Measurements from ENCODE around the gene PTPDC1. TPM values are rescaled to one million over a fixed set of nuclear protein-coding genes. Genes with fewer than 3 reads are reported as not detected.

PTPDC1 gene
- total and polyA plus RNA-seq, 2 of the 8 experiments (the other 6 are each of a cell fraction or from before 2014, with no cell fraction given) = 4.1 to 7.3 TPM

DNA sequence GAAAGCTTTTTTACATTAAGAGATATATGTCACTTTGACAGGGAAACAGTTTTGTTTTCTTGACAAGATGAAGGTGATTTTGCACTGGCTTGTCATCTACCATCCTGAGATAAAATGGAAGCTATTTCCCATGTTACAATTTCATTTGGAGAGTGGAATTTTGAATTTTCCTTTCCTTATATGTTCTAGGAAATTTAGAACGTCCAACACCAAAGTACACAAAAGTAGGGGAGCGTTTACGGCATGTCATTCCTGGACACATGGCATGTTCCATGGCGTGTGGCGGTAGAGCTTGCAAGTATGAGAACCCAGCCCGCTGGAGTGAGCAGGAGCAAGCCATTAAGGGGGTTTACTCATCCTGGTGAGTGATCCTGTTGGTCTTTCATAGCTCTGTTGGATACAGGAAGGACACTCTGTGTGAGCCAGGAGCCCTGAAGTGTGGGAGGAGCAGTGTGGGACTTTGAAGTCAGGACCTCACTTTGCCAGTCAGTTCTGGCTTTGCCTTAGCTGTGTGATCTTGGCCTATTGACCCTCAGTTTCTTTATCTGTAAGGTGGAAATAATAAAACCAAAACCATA lies 887 bp downstream of the PTPDC1 start:
- TF ChIP-seq BRCA1 (IDR thresholded peaks at IDR 0.05; ENCODE audit: low read depth, low read length) = no peak
- Histone ChIP-seq H3K23me2 (ENCODE audit: low read depth, low read length) (no peaks in the 10 kb centered on the region), H4K20me1 (replicated peaks in 1 of 2; ENCODE audit: control insufficient read depth in 1 of 2, insufficient read depth in 2 of 2, low read length in 2 of 2) (no peaks in the 10 kb centered on the region), H3K14ac (ENCODE audit: insufficient read length) (no peak overlapping the region), H3K4ac (replicated peaks; ENCODE audit: insufficient read length, low read depth, low read length) (no peak overlapping the region), H2AFZ (ENCODE audit: low read length) (no peak overlapping the region), H4K8ac (ENCODE audit: extremely low read depth, insufficient read depth, low read length) (no peak overlapping the region), H3K4me3 (ENCODE audit: extremely low read depth in 1 of 4, insufficient read depth in 2 of 4, low read depth in 3 of 4, low read length in 4 of 4) (peak overlapping the region in 1 of 4 experiments; percentile 48; a peak in 1 of 8 replicates), H3K27me3 (replicated peaks in 1 of 4; ENCODE audit: control insufficient read depth in 3 of 4, extremely low read depth in 1 of 4, insufficient read depth in 3 of 4, low read length in 3 of 4) (no peaks in the 10 kb centered on the region), H3K56ac (replicated peaks; ENCODE audit: insufficient read length, low read depth, low read length) (no peak overlapping the region), H3K4me2 (ENCODE audit: insufficient read depth in 1 of 2, low read depth in 2 of 2, low read length in 2 of 2) (peak overlapping the region; percentile 4 to 30; a peak in 3 of 4 replicates), H2BK120ac (replicated peaks; ENCODE audit: low read depth, low read length) (no peak overlapping the region), H2BK5ac (ENCODE audit: low read depth, low read length) (no peak overlapping the region), H2BK15ac (ENCODE audit: low read length) (no peak overlapping the region), H3K23ac (ENCODE audit: insufficient read length) (no peak overlapping the region), H4K5ac (ENCODE audit: insufficient read length, low read depth, low read length) (no peak overlapping the region), H3K9ac (replicated peaks in 1 of 4; ENCODE audit: extremely low read depth in 1 of 4, low read depth in 3 of 4, low read length in 3 of 4) (no peak overlapping the region), H3K36me3 (ENCODE audit: control insufficient read depth in 2 of 4, insufficient read depth in 4 of 4, low read length in 3 of 4) (no peaks in the 10 kb centered on the region), H3K79me1 (ENCODE audit: low read depth, low read length) (no peaks in the 10 kb centered on the region), H3K4me1 (replicated peaks in 1 of 4; ENCODE audit: control insufficient read depth in 3 of 4, insufficient read depth in 4 of 4, low read length in 3 of 4) (peaks cover 0 to 5% (median 1%) of the 10 kb centered on the region in 4 experiments; a peak in 2 of 7 replicates), H2BK20ac (ENCODE audit: low read length) (no peak overlapping the region), H4K91ac (replicated peaks; ENCODE audit: insufficient read length, low read length) (no peak overlapping the region), H3K9me3 (ENCODE audit: insufficient read depth in 2 of 2, low read depth in 1 of 2, low read length in 1 of 2) (no peaks in the 10 kb centered on the region), H2BK12ac (ENCODE audit: low read depth, low read length) (no peak overlapping the region), H3K79me2 (ENCODE audit: control insufficient read depth in 1 of 2, insufficient read depth in 2 of 2, low read length in 2 of 2) (no peaks in the 10 kb centered on the region), H2AK5ac (ENCODE audit: low read depth, low read length) (no peak overlapping the region), H3K18ac (ENCODE audit: extremely low read depth, low read length) (no peak overlapping the region), H3K27ac (ENCODE audit: low read depth, low read length) (no peak overlapping the region)
- ChIA-PET CTCF (ENCODE audit: partially characterized antibody) (interaction anchor here (0.6 to 2.0 kb wide), 8 partner anchors 10 to 1056 kb away, joined by 3 to 12 read pairs (median 3); no protein-coding TSS in a partner anchor), POLR2A (ENCODE audit: partially characterized antibody) (interaction anchor here (0.6 to 3.6 kb wide), 14 partner anchors 10 to 128 kb away, joined by 3 to 16 read pairs (median 4); no protein-coding TSS in a partner anchor)
- FAIRE-seq (peak; percentile 57), DNase-seq (ENCODE audit: low read depth in 1 of 2, low spot score in 2 of 2) (peak; percentile 27 to 53)
- 74% methylated on average over 6 of the region's 6 CpGs; no CpG with 5 or more reads in 1 of the 2 experiments for WGBS, 2 experiments (ENCODE audit: extremely low coverage in 1 of 2, insufficient coverage in 1 of 2, insufficient read length in 1 of 2, insufficient replicate concordance in 2 of 2, low coverage in 1 of 2, low lambda C conversion rate in 2 of 2, missing lambda C conversion rate in 1 of 2)
